ES-I3 (cell line): Measurements from ENCODE around the gene TEX261.

Experiments
- H3K36me3 ChIP-seq: 2 replicates; pipeline ENCODE4 v1.6.1; 2013; ENCODE audit warnings: mild to moderate bottlenecking, low read length, control low read depth, moderate library complexity; ENCODE audit not compliant: insufficient read depth
- H3K4me1 ChIP-seq: 2 replicates; pipeline ENCODE4 v1.6.1; 2013; ENCODE audit warnings: mild to moderate bottlenecking, control low read depth, low read length; ENCODE audit not compliant: insufficient read depth
- H3K9ac ChIP-seq: 2 replicates; pipeline ENCODE4 v1.6.1; 2013; ENCODE audit warnings: low read depth, mild to moderate bottlenecking, low read length, moderate library complexity
- H3K9me3 ChIP-seq: 2 replicates; pipeline ENCODE4 v1.6.1; 2013; ENCODE audit warnings: mild to moderate bottlenecking, low read length, moderate library complexity; ENCODE audit not compliant: control insufficient read depth, insufficient read depth

Gene TEX261

DNA sequence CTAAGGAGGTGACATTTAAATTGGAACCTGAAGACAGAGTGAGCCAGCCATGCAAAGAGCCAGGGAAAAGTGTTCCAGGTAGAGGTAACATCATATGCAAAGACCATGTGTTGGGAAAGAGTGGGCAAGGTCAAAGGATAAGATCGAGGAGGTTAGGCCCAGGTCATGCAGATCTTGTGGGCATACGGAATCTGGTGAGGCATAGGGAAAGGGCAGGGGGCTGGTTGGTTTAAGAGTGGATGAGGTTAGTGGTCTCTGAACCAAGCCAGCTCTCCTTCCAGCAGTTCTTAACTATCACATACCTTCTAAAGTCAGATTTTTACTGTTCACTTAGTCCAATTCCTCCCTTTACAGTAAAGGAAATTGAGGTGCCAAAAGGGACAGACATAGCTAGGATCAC lies 13.3 kb downstream of the TEX261 start:
- H3K9me3 ChIP-seq, result no peaks in the 10 kb centered on the region
- H3K36me3 ChIP-seq, result no peaks in the 10 kb centered on the region

DNA sequence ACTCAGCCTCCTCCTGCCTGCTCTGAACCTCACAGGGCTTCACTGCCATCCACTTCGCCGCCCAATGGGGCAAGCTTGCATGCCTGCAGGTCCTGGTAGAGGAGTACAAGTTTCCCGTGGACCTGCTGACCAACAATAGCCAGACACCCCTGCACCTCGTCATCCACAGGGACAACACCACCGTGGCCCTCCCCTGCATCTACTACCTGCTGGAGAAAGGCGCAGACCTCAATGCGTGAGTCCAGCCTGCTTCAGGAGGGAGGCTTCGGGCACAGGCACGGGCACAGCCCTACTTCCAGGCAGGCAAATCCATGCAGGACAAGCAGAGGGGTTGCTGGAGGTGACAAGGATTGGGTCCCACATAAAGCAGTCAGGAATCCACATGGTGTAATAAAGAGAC lies 15.0 kb downstream of the TEX261 start:
- Histone ChIP-seq H3K36me3 (no peaks in the 10 kb centered on the region), H3K9me3 (no peaks in the 10 kb centered on the region), H3K4me1 (peaks cover 17% of the 10 kb centered on the region), H3K9ac (peak overlapping the region; percentile 54; the same call in 1 of the 2 replicates)

More for the DNA sequence above, 13.3 kb downstream of the TEX261 start:
- peaks cover 12% of the 10 kb centered on the region for H3K4me1 ChIP-seq
- no peak overlapping the region for H3K9ac ChIP-seq

DNA sequence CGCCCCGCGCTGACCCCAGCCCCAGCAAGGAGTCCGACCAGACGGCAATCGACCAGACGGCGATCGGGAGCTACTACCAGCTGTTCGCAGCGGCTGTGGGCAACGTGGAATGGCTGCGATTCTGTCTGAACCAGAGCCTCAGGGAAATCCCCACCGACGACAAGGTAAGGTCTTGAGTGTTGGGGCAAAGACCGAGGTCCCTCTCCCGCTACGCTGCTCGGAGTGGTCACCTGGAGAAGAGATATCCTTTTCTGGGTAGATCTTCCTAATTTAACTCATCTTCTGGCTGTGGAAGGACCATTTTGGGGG lies 15.5 kb downstream of the TEX261 start:
- H3K4me1 ChIP-seq, result peaks cover 13% of the 10 kb centered on the region; the same call in 1 of the 2 replicates
- peak overlapping the region; percentile 54 for H3K9ac ChIP-seq
- no peaks in the 10 kb centered on the region for H3K9me3 ChIP-seq

DNA sequence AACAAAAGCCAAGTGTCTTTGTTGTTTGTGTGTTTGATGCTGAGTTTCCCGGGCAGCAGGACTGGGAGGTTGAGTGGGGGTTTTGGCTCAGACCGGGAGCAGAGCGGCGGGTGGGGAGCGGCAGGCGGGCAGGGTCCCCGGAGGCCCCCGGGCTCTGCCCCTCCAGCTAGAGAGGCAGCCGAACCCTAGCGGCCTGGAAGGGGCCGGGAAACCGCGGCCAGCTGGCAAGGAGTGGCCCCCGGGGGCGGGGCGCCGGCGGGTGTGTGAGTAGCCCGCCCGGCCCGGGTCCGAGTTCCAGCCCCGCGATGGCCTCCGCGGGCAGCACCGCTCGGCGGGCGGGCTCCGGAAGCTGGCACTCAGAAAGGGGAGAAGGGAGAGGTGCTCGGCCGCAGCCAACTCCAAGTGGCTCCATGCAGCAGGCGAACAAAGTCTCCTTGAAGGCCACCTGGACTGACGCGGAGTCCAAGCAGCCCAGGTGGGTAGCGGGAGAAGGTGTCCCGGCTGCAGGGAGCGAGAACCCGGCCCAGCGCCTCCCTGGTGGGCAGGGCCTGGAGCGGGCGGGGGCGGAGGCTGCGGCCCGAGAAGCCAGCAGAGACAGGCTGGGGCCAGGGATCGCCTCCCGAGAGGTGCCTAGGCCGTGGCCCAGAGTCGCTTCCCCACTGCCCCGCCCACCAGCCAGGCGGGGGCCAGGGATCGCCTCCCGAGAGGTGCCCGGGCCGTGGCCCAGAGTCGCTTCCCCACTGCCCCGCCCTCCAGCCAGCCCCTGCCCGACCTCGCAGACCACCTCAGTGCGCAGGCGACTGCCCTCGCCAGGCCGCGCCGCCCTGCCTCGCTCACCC lies 16.1 kb downstream of the TEX261 start, which contains the start of gene ANKRD53:
Gene ANKRD53, plus strand, starts transcription at position 290 of the 839 bp plus-strand sequence. Its CDS starts 16 bp downstream, at position 306.
- H3K36me3 ChIP-seq, result no peaks in the 10 kb centered on the region

More for the DNA sequence above, 15.5 kb downstream of the TEX261 start:
- no peaks in the 10 kb centered on the region for H3K36me3 ChIP-seq

DNA sequence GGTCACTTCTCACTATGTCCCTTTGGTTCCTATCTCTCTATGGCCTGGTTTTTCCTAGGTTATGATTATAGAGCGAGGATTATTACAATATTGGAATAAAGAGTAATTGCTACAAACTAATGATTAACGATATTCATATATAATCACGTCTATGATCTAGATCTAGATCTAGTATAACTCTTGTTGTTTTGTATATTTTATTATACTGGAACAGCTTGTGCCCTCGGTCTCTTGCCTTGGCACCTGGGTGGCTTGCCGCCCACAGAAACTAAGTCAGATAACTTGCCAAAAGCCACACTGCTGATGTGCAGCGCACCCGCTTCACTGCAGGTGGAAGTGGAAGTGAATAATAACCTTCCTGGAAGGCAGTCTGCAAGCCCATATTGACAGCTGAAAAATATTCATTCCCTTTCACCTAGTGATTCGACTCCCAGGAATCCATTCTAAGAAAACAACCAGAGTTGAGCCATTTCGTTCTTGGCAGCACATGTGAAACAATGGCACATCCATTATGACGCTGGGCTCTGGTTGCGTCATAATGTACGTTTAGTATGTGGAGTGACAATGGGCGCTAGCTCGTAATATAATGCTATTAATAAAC lies 17.0 kb downstream of the TEX261 start:
- H3K9ac ChIP-seq, result peak overlapping the region; percentile 76
- H3K4me1 ChIP-seq, result peaks cover 13% of the 10 kb centered on the region; the same call in 1 of the 2 replicates
- H3K9me3 ChIP-seq, result no peaks in the 10 kb centered on the region
- H3K36me3 ChIP-seq, result no peaks in the 10 kb centered on the region

More for the DNA sequence above, 16.1 kb downstream of the TEX261 start, which contains the start of gene ANKRD53:
- Histone ChIP-seq H3K9ac (peak within 1 kb of the TSS; percentile 54), H3K9me3 (no peaks in the 10 kb centered on the region), H3K4me1 (peaks cover 13% of the 10 kb centered on the region; the same call in 1 of the 2 replicates)

DNA sequence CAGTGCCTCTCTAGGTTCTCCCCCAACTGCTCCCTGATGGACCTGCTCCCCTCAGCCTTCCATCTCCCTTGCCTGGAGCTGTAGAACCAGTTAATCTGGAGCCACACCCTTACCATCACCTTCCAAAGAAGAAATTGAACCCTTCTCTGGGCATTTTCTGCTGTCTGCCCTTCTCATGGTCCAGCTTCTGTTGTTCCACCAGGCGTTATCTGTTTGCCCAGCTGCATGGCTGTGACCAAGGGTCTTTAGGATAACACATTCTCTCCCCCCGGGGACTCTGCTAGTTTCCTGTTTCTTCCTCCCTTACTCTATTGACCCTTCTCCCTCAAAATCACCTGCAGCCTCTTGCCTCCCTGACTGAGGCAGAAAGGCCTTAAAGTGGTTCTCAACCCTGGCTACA lies 19.4 kb downstream of the TEX261 start:
- Histone ChIP-seq H3K9me3 (no peaks in the 10 kb centered on the region), H3K4me1 (peaks cover 13% of the 10 kb centered on the region; the same call in 1 of the 2 replicates), H3K36me3 (no peaks in the 10 kb centered on the region), H3K9ac (no peak overlapping the region)

DNA sequence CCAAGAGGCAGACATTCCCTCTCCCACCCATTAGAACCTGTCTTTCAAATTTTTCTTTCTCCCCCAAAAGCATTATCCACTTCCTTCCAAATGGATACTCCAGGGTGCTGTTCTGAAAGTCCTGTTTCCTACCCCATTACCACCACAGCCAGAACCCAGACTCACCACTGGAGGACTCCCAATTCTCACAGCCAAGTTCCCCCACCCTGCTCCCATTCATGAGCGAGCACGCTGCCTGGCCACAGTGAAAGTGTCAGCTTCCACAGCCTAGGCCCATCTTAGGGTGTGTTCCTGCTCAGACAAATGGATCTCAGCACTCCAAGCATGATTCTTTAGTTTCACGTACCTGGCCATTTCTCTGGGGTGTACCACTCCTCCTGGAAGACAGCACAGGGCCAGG lies 20.1 kb downstream of the TEX261 start:
- no peaks in the 10 kb centered on the region for H3K9me3 ChIP-seq
- peaks cover 13% of the 10 kb centered on the region; the same call in 1 of the 2 replicates for H3K4me1 ChIP-seq
- no peaks in the 10 kb centered on the region for H3K36me3 ChIP-seq
- no peak overlapping the region for H3K9ac ChIP-seq

DNA sequence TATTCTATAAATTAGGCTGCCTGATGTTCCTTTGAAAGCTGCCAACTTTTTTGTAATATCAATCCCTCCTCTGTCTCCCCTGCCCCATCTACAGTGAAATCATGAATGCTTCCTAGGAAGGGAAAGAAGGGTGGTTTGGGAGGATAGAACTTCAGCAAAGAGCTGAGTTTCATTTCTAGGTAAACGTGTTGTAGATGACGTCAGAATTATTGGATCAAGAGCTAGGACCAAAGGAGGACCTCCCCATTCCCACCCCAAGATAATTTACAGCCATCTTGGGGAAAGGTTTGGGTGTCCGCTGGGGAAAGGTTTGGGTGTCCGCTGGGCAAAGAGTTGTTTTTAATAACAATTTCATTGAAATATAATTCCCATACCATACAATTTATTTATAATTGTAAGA lies 27.5 kb downstream of the TEX261 start:
- no peak overlapping the region for H3K9ac ChIP-seq
- no peaks in the 10 kb centered on the region for H3K36me3 ChIP-seq
- H3K4me1 ChIP-seq, result no peaks in the 10 kb centered on the region; the same call in 1 of the 2 replicates
- no peaks in the 10 kb centered on the region for H3K9me3 ChIP-seq

DNA sequence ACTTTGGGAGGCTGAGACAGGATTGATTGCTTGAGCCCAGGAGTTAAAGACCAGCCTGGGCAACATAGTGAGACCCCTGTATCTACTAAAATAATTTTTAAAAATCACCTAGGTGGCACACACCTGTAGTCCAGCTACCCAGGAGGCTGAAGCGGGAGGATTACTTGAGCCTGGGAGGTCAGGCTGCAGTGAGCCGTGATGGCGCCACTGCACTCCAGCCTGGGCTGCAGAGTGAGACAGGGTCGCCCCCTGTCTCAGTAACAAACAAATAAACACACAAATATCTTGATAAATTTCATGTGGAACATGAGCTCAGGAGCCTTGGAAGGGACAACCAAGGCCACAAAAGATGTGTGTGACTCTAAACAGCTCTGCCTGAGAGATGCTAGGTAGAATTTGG lies 28.0 kb downstream of the TEX261 start:
- H3K36me3 ChIP-seq, result no peaks in the 10 kb centered on the region
- no peaks in the 10 kb centered on the region for H3K9me3 ChIP-seq
- no peak overlapping the region for H3K9ac ChIP-seq
- H3K4me1 ChIP-seq, result no peaks in the 10 kb centered on the region; the same call in 1 of the 2 replicates

DNA sequence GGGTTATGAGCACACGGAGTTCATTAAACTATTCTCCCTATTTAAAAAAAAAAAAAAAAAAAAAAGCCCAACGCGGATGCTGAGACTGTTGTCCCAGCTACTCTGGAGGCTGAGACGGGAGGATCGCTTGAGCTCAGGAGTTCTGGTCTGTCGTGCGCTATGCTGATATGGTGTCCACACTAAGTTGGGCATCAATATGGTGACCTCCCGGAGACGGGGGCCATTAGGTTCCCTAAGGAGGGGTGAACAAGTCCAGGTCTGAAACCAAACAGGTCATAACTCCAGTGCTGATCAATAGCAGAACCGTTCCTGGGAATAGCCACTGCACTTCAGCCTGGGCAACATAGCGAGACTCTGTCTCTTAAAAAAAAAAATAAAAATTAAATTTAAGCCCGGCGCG lies 29.2 kb downstream of the TEX261 start:
- Histone ChIP-seq H3K9me3 (no peaks in the 10 kb centered on the region), H3K9ac (no peak overlapping the region), H3K36me3 (no peaks in the 10 kb centered on the region), H3K4me1 (no peaks in the 10 kb centered on the region; the same call in 1 of the 2 replicates)

DNA sequence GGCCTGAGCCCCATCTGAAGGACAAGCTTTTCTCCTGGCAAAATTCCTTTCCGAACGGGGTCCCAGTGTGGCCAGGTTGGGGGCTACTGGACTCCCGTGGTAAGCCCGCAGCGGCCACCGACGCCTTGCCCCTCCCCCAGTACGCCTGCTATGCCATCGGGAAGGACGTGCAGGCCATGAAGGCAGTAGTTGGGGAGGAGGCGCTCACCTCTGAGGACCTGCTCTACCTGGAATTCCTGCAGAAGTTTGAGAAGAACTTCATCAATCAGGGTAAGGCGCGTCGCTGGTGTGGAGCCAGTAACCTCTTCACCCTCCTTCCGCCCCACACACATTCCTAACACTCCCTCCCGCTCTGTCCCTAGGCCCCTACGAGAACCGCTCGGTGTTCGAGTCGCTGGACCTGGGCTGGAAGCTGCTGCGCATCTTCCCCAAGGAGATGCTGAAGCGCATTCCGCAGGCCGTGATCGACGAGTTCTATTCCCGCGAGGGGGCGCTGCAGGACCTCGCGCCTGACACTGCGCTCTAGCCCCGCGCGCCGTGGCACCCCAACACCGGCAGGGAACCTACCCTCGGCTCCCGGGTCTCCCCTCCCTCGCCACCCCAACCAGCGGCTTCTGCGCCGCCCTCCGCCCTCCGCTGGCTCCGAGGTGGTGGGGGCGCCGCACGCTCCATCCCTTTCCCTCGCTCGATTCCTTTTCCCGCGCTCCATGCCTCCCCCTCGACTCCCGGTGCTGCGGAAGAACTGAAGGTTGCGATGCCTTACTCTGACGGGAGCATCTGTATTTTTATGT lies 29.9 kb downstream of the TEX261 start:
- H3K9ac ChIP-seq, result peak overlapping the region; percentile 45; the same call in 1 of the 2 replicates
- no peaks in the 10 kb centered on the region for H3K9me3 ChIP-seq

DNA sequence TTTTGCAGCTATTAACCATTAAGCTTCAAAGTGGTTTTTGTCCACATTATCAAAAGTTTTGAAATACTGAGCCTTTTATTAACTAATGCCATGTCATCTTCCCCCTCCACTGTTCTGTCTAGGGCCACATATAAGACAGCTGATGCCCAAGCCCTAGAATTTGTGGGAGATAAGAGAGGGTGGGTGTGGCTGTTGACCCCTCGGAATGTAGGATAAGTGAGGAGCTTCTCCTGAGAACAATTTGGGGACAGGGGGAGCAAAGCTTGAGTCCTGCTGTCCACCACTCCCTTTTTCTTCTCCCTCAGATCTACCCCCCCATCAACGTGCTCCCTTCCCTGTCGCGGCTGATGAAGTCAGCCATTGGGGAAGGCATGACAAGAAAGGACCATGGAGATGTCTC lies 30.5 kb downstream of the TEX261 start:
- no peaks in the 10 kb centered on the region for H3K36me3 ChIP-seq
- H3K4me1 ChIP-seq, result no peaks in the 10 kb centered on the region; the same call in 1 of the 2 replicates
- H3K9ac ChIP-seq, result no peak overlapping the region
- no peaks in the 10 kb centered on the region for H3K9me3 ChIP-seq

More for the DNA sequence above, 29.9 kb downstream of the TEX261 start:
- no peaks in the 10 kb centered on the region for H3K36me3 ChIP-seq
- no peaks in the 10 kb centered on the region; the same call in 1 of the 2 replicates for H3K4me1 ChIP-seq

DNA sequence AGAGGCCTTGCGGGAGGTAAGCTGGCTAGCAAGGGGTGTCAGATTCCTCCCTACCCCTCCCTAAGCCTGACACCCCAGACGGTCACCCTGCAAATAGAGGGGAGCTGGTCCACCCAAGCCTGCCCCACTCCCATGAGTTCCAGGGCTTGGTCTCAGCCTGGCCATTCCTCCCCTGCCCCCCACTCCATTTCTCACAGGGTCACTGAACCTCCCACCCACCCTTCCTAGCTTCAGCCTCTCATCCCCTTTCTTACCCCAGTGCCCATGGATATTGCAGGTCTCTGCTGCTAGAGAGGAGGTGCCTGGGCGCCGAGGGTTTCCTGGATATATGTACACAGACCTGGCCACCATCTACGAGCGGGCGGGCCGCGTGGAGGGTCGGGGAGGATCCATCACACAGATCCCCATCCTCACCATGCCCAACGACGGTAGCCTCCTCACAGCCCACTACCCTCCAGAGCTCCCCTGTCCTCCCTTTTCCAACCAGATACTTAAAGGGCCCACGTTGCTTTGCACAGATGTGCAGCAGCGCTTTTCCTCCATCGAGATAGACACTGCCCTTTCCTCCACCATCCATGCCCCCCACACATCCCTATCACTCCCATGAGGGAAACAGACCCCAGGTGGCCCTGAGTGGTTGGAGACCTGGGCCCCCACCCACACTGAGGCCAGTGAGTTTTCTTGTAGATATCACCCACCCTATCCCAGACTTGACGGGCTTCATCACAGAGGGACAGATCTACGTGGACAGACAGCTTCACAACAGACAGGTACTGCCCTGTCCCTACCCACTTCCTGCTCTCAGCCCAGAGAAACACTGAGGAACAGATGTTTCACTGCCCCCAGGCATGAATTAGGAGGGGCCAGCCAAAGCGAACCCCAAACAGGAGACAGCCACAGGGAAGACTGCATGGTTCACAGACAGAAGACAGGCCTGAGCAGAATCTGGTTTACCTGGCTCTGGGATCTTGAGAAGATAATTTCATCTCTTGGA lies 31.5 kb downstream of the TEX261 start:
- H3K9ac ChIP-seq, result no peak overlapping the region
- no peaks in the 10 kb centered on the region for H3K36me3 ChIP-seq
- H3K9me3 ChIP-seq, result no peaks in the 10 kb centered on the region
- no peaks in the 10 kb centered on the region; the same call in 1 of the 2 replicates for H3K4me1 ChIP-seq
